Body of pancreas (tissue), 4 donors: ENCODE results near the gene SEPTIN12. TPM values are rescaled to one million over a fixed set of nuclear protein-coding genes. Genes with fewer than 3 reads are reported as not detected.

ENCODE experiments used
- ATAC-seq: fragments of 150-250 bp; one replicate; pipeline ENCODE4 v1.9.1; 2016
- DNase-seq, 4 donors: peaks; one replicate each; pipeline ENCODE4 v3.0.0-alpha.2; 2019
- H3K27ac ChIP-seq, 4 donors: fragments of 200-600 bp; sonication (generic); 1 replicate in 3 of 4; 2 replicates in 1 of 4; pipeline versions ENCODE4 v1.5.1 to v1.6.1; 2016 to 2019; ENCODE audit warnings: mild to moderate bottlenecking in 1 of 4, mixed read lengths in 1 of 4, moderate library complexity in 1 of 4
- H3K27me3 ChIP-seq, 2 donors: fragments of 200-600 bp; sonication (generic); one replicate each; pipeline ENCODE4 v1.6.0; 2016; ENCODE audit warnings: mild to moderate bottlenecking in 1 of 2
- H3K36me3 ChIP-seq, 2 donors: fragments of 200-600 bp; sonication (generic); replicated peaks in 1 of 2; 2 replicates each; pipeline ENCODE4 v1.5.1; 2016; ENCODE audit warnings: low read depth in 2 of 2; ENCODE audit not compliant: insufficient read depth in 1 of 2
- H3K4me1 ChIP-seq: fragments of 200-600 bp; sonication (generic); one replicate; pipeline ENCODE4 v1.6.0; 2016
- H3K4me3 ChIP-seq, 2 donors: fragments of 200-600 bp; sonication (generic); 1 replicate in 1 of 2; 2 replicates in 1 of 2; pipeline ENCODE4 v1.5.1; 2016 to 2019
- H3K9me3 ChIP-seq, 3 donors: fragments of 200-600 bp; sonication (generic); 1 replicate in 2 of 3; 2 replicates in 1 of 3; pipeline ENCODE4 v1.5.1; 2016
- POLR2A ChIP-seq, 3 donors: fragments of 450-650 bp; IDR thresholded peaks; one replicate each; pipeline ENCODE4 v1.6.1; 2016; ENCODE audit warnings: antibody characterized with exemption in 3 of 3, mild to moderate bottlenecking in 2 of 3
- WGBS, 2 donors: methylation state at CpG; one replicate each; pipeline ENCODE4 v1.1.5; 2017; 5-methylcytosine and 5-hydroxymethylcytosine counted together
- intact Hi-C: fragments of 100-400 bp; cut with DNase I; formaldehyde crosslinking; loops from one replicate; pipeline ENCODE4 v1.15.1; 2023
- total RNA-seq, 2 donors: library from RNA; depleted of rRNA; stranded (reverse); fragments of >200 nt; gene quantifications; one replicate each; pipeline ENCODE4 v1.1.0, GENCODE V29; 2016
- TF ChIP-seq, protein P1 (sequence below), 7 experiments: fragments of 450-650 bp in 4 of 7; fragments of 200-600 bp in 3 of 7; sonication (generic) in 3 of 7; IDR thresholded peaks; one replicate each; pipeline ENCODE4 v1.5.1; 2016 to 2019; ENCODE audit warnings: antibody characterized with exemption in 7 of 7

The SEPTIN12 gene
- total RNA-seq, 2 donors from 2014 or later = not detected

DNA sequence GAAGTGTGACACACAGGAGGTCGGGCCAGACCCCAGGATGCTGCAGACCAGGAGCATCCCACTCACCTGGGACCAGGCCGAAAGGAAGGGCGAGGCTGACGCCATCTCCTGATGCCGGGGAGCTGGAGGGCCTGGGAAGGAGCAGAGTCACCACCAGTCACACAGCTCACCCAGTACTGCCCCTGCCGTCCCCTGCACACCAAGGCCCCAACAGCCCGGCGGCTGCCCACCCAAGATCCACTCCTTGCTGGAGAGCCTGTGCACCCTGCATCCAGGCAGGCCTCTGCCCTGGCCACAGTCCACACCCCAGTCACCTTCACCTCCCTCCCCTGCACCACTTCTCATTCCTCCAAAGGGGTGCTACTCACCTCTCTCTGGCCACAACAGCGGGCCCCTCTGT lies 25.9 kb downstream of the SEPTIN12 start:
- ATAC-seq = no peak
- TF ChIP-seq POLR2A (IDR thresholded peaks at IDR 0.05) = no peak
- TF ChIP-seq, protein P1, sequence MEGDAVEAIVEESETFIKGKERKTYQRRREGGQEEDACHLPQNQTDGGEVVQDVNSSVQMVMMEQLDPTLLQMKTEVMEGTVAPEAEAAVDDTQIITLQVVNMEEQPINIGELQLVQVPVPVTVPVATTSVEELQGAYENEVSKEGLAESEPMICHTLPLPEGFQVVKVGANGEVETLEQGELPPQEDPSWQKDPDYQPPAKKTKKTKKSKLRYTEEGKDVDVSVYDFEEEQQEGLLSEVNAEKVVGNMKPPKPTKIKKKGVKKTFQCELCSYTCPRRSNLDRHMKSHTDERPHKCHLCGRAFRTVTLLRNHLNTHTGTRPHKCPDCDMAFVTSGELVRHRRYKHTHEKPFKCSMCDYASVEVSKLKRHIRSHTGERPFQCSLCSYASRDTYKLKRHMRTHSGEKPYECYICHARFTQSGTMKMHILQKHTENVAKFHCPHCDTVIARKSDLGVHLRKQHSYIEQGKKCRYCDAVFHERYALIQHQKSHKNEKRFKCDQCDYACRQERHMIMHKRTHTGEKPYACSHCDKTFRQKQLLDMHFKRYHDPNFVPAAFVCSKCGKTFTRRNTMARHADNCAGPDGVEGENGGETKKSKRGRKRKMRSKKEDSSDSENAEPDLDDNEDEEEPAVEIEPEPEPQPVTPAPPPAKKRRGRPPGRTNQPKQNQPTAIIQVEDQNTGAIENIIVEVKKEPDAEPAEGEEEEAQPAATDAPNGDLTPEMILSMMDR (IDR thresholded peaks at IDR 0.05) = no peak
- intact Hi-C loops = no loop called here
- Histone ChIP-seq H3K4me3 (no peak overlapping the region), H3K27me3 (no peaks in the 10 kb centered on the region), H3K9me3 (no peaks in the 10 kb centered on the region), H3K27ac (no peak overlapping the region), H3K36me3 (peaks cover 4 to 31% of the 10 kb centered on the region in 2 donors), H3K4me1 (peaks cover 14% of the 10 kb centered on the region)
- no peak for DNase-seq
- 89 to 94% methylated on average over 8 to 9 of the region's 9 CpGs for WGBS, 2 donors

DNA sequence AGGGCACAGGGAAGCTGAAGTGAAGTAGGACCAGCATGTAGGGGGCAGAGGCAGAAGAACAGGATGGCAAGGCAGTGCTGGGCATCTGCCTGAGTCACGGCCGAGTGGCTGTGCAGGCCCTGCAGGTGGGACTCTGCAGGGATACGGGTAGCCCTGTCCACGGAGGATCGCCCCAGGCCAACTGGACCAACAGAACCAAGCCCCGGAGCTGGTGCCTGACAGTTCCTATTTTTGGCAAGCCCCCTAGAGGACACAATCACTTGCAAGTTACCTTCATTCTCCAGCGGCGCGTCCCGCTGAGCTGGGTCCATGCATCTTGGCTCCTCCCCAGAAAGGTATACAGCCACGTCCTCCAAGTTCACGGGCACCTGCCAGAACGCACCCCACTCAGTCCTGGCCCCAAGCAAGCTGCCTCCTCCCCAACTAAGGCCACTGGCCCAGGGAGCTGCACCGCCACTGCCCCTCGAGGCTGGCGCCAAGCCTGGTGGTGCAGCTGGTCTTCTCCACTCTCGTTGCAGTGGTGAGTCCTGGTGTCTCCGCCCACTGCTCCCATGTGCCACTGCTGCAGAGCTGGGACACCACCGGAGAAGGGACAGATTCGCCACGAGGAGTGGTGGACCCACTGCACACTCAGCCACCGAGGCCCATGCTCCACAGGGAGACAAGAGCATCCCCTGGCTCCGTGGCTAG lies 27.8 kb downstream of the SEPTIN12 start:
- WGBS, 2 donors = 89 to 95% methylated on average over 11 to 23 of the region's 23 CpGs
- Histone ChIP-seq H3K9me3 (no peaks in the 10 kb centered on the region), H3K36me3 (peaks cover 4 to 35% of the 10 kb centered on the region in 2 donors), H3K4me3 (no peak overlapping the region), H3K4me1 (peaks cover 3% of the 10 kb centered on the region), H3K27ac (no peak overlapping the region), H3K27me3 (no peaks in the 10 kb centered on the region)
- TF ChIP-seq POLR2A (IDR thresholded peaks at IDR 0.05) = no peak
- TF ChIP-seq, protein P1 (IDR thresholded peaks at IDR 0.05) = no peak
- ATAC-seq (no peak), DNase-seq (no peak)
- intact Hi-C loops = no loop called here

DNA sequence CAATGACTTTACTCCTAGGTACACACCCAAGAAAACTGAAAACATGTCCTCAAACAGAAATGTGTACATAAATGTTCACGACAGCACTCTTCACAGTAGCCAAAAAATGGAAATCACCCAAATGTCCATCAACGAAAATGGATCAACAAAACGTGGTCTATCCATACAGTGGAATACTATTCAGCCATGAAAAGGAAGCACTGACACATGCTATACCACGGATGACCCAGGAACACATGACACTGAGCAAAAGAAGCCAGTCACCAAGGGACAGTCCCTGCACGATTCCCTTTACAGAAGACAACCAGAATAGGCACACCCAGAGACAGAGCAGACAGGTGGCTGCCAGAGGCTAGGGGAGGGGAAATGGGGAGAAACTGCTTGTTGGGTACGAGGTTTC lies 32.5 kb downstream of the SEPTIN12 start:
- Histone ChIP-seq H3K27ac (no peak overlapping the region), H3K4me3 (no peak overlapping the region), H3K36me3 (peaks cover 13 to 36% of the 10 kb centered on the region in 2 donors), H3K9me3 (no peaks in the 10 kb centered on the region), H3K4me1 (no peaks in the 10 kb centered on the region), H3K27me3 (no peaks in the 10 kb centered on the region)
- TF ChIP-seq, protein P1 (IDR thresholded peaks at IDR 0.05) = no peak
- ATAC-seq (no peak), DNase-seq (no peak)
- 96% methylated on average over 6 of the region's 6 CpGs for WGBS, 2 donors
- intact Hi-C loops = no loop called here

DNA sequence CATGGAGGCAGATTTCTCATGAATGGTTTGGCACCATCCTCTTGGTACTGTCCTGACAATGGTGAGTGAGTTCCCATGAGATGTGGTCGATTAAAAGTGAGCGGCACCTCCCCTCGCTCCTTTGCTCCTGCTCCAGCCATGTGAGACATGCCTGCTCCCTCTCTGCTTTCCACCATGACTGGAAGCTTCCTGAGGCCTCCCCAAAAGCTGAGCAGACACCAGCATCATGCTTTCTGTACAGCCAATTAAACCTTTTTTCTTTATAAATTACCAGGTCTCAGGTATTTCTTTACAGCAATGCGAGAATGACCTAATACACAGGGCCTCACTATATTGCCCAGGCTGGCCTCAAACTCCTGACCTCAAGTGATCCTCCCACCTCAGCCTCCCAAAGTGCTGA lies 33.3 kb downstream of the SEPTIN12 start:
- ATAC-seq (no peak), DNase-seq (no peak)
- intact Hi-C loops = no loop called here
- 98 to 99% methylated on average over 4 of the region's 4 CpGs for whole genome bisulfite sequencing, 2 donors
- no peak for TF ChIP-seq POLR2A (IDR thresholded peaks at IDR 0.05)
- TF ChIP-seq, protein P1 (IDR thresholded peaks at IDR 0.05) = no peak
- Histone ChIP-seq H3K27ac (no peak overlapping the region), H3K9me3 (no peaks in the 10 kb centered on the region), H3K4me1 (no peaks in the 10 kb centered on the region), H3K4me3 (no peak overlapping the region), H3K36me3 (peaks cover 13 to 31% of the 10 kb centered on the region in 2 donors), H3K27me3 (no peaks in the 10 kb centered on the region)

DNA sequence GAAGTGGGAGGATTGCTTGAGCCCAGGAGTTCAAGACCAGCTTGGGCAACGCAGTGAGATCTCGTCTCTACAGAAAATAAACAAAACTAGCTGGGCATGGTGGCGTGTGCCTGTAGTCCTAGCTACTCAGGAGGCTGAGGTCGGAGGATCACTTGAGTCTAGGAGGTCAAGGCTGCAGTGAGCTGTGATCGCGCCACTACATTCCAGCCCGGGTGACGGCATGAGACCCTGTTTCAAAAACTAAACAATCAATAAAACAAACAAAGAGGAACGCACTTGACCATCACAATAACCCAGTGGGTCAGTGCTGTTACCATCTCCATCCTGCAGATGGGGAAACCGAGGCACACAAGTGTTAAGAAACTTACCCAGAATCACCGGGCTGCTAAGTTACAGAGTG lies 34.9 kb downstream of the SEPTIN12 start:
- peaks cover 12 to 21% of the 10 kb centered on the region in 2 donors for H3K36me3 ChIP-seq
- H3K27me3 ChIP-seq = no peaks in the 10 kb centered on the region
- TF ChIP-seq, protein P1 (IDR thresholded peaks at IDR 0.05) = no peak
- TF ChIP-seq POLR2A (IDR thresholded peaks at IDR 0.05) = no peak

More for the DNA sequence above, 34.9 kb downstream of the SEPTIN12 start:
- H3K27ac ChIP-seq = no peak overlapping the region
- 73 to 84% methylated on average over 8 to 11 of the region's 11 CpGs for WGBS, 2 donors
- no peaks in the 10 kb centered on the region for H3K4me1 ChIP-seq
- DNase-seq (no peak), ATAC-seq (no peak)
- intact Hi-C loops = no loop called here
- H3K9me3 ChIP-seq = no peaks in the 10 kb centered on the region
- no peak overlapping the region for H3K4me3 ChIP-seq
